HL-60/S4 treated with retinoic acid at 250 ng/mL for 4 days and 3 days (cell line): ENCODE data around the gene COQ2.

Experiments used
- in situ Hi-C: fragments of 300-500 bp; cut with MboI; formaldehyde crosslinking; loops from 2 replicates; pipeline ENCODE4 v1.7.0; 2022; ENCODE audit warnings: low sequenced_read_pairs

Gene COQ2

DNA sequence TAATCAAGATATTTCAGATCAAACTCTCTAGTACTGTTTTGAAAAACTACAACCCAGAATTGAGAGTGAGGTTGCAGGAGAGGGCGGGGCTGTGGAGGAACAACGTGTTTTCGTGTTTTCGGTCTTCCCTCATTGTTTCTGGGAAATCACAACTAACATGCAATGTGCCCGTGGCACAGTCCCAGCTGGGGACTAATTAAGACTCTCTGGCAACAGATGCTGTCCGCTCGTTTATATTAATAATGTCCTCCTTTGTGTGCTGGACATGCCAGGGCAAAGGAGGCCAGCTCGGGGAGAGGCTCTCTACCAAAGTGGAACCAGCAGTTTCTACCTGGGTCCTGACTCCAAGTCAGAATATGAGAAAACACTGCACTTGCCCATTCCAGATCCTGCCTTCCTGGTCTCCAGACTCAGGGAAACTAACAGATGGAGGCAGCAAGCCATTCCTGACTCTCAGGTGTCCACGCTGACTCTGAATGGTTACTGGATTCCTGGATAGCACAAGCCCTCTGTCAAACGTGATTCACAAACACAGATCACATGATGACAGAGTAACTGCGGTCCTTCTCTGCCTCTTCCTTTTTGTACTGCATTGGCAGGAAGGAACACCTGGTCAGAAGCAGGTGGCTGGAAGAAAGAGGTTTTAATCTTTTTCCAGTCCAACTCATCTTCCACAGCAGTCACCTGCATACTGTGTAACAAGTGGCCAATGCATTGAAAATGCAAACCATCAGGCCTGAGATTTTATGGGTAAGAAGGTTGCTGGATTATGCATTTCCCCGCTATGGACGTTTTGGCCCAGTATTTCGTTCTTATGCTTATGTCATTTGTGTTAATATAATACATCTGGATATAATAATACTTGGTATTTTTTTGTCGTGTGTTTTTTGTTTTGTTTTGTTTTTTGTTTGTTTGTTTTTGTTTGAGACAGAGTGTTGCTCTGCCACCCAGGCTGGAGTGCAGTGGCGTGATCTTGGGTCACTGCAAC is 65.0 kb downstream of the COQ2 start:
- in situ Hi-C loops: no loop called here

DNA sequence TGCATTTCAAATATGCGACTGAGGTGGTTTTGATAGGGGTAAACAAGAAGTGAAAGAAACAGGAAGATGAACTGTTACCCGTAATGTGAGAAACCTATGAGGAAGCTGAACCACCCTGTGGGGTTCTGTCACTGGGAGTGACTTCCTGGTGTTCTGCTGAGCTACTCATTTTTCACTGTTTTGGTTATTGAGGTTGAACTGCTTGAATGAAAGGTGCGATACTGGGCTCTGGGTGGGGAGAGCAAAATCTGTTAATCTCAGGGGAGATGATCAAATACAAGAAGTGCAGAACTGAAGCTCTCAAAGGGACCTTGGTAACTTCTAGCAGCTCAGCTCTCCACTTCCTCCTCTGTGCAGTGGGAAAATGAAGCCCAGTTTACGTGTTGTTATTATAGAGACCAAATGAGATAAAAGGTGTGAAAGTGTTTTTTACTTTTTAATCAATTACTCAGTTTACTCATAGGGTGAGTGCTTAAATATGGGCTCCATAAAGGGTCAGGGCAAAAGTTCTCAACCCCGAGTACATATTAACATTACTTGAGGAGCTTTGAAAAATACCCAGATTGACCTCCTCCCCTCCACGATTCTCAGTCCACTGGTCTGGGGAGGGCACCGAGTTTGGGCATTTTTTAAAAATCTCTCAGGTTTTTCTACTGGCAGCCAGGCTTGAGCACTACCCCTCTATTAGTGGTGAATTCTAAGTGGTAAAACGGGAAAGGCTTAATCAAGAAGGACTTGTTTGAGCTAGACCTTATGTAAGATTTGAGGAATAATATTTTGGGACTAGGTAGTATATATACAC is 66.7 kb downstream of the COQ2 start:
- in situ Hi-C loops: no loop called here

DNA sequence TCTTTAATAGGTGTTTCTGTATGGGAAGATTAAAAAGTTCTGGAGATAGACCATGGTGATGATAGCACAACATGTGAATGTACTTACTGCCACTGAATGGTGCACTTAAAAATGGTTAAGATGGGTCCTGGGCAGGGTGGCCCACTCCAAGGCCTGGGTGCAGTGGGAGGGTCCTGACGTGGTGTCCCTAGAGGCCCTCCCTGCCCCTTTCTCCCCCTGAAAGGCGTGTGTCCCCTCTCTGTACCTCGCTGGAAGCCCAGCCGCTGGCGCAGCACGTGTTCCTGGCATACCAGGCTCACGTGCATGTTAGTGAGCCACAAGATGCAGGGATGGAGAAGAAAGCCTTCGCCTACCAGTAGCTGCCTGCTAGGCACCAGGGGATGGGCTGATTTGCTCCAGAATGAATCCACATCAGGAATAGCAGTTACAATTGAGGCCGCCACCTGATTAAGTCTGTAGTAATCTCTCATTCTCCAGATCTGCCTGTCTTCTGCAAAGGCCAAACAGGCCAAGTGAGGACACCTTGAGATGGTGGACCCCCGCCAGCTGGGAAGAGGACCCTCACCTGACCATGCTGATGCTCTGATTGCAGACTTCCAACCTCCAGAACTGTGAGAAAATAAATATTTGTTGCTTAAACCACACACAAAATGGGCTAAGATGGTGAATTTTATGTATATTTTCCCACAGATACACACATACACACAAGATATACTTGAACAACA is 67.5 kb downstream of the COQ2 start:
- in situ Hi-C loops: no loop called here

DNA sequence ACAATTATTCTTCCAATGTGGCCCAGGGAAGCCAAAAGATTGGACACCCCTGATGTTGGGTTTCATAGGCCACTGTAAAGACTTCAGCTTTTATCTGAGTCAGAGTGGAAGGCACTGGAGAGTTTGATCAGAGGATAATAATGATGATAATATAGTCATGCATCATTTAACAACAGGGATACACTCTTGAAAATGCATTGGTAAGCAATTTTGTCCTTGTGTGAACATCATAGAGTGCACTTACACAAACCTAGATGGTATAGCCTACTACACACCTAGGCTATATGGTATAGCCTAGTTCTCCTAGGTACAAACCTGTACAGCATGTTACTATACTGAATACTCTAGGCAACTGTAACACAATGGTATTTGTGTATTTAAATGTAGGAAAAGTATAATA is 70.5 kb downstream of the COQ2 start:
- in situ Hi-C loops: no loop called here
